Cardiac muscle cell (in vitro differentiated cells and primary cell): ENCODE data around the gene MYH16. TPM values are rescaled to one million over a fixed set of nuclear protein-coding genes. Genes with fewer than 3 reads are reported as not detected.
"Not testable (repeated sequence)": the region's sequence is repeated elsewhere in the genome, so short reads cannot be mapped to it uniquely, and the experiment has no call there.

ENCODE experiments used
- DNase-seq, 2 donors: peaks; one replicate each; pipeline versions ENCODE4 v3.0.0 to v3.0.0-alpha.2; 2010 to 2017; ENCODE audit warnings: low read depth in 1 of 2, low spot score in 1 of 2
- H3K27ac ChIP-seq: fragments of 200-600 bp; sonication (generic); 2 replicates; pipeline ENCODE4 v1.5.1; 2016
- H3K27me3 ChIP-seq: fragments of 200-600 bp; sonication (generic); 2 replicates; pipeline ENCODE4 v1.6.0; 2016; ENCODE audit warnings: control low read depth
- H3K36me3 ChIP-seq: fragments of 200-600 bp; sonication (generic); 2 replicates; pipeline ENCODE4 v1.5.1; 2016; ENCODE audit warnings: control low read depth
- H3K4me1 ChIP-seq: fragments of 200-600 bp; sonication (generic); 2 replicates; pipeline ENCODE4 v1.8.1; 2017; ENCODE audit warnings: low read depth, mild to moderate bottlenecking, mixed run types
- H3K4me3 ChIP-seq: fragments of 200-600 bp; sonication (generic); 2 replicates; pipeline ENCODE4 v1.5.1; 2016; ENCODE audit warnings: mild to moderate bottlenecking
- H3K9me3 ChIP-seq: fragments of 200-600 bp; sonication (generic); 2 replicates; pipeline ENCODE4 v1.5.1; 2017; ENCODE audit warnings: low read depth, mild to moderate bottlenecking, control low read depth
- polyA plus RNA-seq: library from polyadenylated mRNA; unstranded; fragments of >200 nt; fragmentation: Nextera tagmentation; extraction: Ambion mirVana; gene quantifications from 2 replicates; pipeline ENCODE4 v1.2.1, GENCODE V29; 2016
- total RNA-seq: library from RNA; depleted of rRNA; stranded (reverse); fragments of >200 nt; gene quantifications from 2 replicates; pipeline ENCODE4 v1.2.3, GENCODE V29; 2016
- TF ChIP-seq, protein P1 (sequence below): IDR thresholded peaks from 2 replicates; pipeline ENCODE4 v1.5.1; 2012; ENCODE audit warnings: low read depth, mild to moderate bottlenecking, low read length

The MYH16 gene
- total and polyA plus RNA-seq, 2 experiments from 2014 or later: 0.15 TPM; not detected in 1

DNA sequence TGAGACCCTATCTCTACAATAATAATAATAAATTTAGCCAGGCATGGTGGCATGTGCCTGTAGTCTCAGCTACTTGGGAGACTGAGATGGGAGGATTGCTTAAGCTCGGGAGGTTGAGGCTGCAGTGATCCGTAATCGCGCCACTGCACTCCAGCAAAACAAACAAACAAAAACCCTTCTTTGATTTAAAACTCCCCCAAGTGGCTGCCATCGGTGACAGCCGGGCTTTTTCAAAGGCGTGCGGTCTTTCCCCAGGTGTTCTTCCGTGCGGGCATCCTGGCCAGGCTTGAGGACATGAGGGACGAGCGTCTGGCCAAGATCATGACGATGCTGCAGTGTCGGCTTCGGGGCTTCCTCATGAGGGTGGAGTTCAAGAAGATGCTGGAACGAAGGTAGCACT lies 1.9 kb upstream of the MYH16 start:
- Histone ChIP-seq H3K27ac (no peak overlapping the region), H3K27me3 (no peaks in the 10 kb centered on the region), H3K4me3 (no peak overlapping the region), H3K9me3 (no peaks in the 10 kb centered on the region), H3K4me1 (no peaks in the 10 kb centered on the region), H3K36me3 (no peaks in the 10 kb centered on the region)
- no peak for DNase-seq
- TF ChIP-seq, protein P1, sequence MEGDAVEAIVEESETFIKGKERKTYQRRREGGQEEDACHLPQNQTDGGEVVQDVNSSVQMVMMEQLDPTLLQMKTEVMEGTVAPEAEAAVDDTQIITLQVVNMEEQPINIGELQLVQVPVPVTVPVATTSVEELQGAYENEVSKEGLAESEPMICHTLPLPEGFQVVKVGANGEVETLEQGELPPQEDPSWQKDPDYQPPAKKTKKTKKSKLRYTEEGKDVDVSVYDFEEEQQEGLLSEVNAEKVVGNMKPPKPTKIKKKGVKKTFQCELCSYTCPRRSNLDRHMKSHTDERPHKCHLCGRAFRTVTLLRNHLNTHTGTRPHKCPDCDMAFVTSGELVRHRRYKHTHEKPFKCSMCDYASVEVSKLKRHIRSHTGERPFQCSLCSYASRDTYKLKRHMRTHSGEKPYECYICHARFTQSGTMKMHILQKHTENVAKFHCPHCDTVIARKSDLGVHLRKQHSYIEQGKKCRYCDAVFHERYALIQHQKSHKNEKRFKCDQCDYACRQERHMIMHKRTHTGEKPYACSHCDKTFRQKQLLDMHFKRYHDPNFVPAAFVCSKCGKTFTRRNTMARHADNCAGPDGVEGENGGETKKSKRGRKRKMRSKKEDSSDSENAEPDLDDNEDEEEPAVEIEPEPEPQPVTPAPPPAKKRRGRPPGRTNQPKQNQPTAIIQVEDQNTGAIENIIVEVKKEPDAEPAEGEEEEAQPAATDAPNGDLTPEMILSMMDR: no peak

DNA sequence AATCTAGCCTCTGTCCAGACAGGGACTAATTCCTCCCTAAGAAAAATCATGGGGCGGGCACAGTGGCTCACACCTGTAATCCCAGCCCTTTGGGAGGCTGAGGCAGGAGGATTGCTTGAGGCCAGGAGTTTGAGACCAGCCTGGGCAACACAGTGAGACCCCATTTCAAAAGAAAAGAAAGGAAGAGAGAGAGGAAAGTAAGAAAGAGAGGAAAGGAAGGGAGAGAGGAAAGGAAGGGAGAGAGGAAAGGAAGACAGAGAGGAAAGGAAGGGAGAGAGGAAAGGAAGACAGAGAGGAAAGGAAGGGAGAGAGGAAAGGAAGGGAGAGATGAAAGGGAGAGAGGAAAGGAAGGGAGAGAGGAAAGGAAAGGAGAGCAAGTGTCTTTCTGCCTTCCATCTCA lies 922 bp downstream of the MYH16 start:
- H3K9me3 ChIP-seq, H3K27me3 ChIP-seq, H3K36me3 ChIP-seq, DNase-seq, H3K4me1 ChIP-seq, H3K27ac ChIP-seq, H3K4me3 ChIP-seq: not testable (repeated sequence)

DNA sequence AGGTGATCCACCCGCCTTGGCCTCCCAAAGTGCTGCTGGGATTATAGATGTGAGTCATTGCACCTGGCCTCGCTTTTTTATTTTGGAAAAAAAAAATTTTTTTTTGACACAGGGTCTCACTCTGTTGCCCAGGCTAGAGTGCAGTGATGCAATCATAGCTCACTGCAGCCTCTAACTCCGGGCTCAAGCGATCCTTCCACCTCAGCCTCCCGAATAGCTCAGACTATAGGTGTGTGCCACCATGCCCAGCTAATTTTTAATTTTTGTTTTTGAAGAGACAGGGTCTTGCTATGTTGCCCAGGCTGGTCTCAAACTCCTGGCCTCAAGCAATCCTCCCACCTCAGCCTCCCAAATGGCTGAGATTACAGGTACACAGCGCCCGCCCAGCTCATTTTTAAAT lies 2.3 kb downstream of the MYH16 start:
- not testable (repeated sequence) for DNase-seq, H3K9me3 ChIP-seq, H3K27ac ChIP-seq, H3K27me3 ChIP-seq, H3K4me3 ChIP-seq, H3K36me3 ChIP-seq, H3K4me1 ChIP-seq

DNA sequence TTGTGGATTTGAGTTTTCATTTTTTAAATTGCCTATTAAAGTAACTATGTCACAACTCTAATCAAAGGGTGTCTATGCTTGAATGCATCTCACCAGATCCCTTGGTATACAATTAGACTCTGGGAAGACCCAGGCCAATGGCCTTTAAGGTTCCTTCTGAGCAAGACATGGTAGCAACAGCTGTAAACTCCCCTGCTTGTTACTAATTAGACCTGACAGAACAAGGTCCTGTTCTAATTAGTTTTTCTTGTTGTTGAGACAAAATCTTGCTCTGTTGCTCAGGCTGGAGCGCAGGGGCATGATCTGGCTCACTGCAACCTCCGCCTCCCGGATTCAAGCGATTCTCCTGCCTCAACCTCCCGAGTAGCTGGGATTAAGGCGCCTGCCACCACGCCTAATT lies 2.9 kb downstream of the MYH16 start:
- no peaks in the 10 kb centered on the region for H3K4me1 ChIP-seq
- no peaks in the 10 kb centered on the region for H3K9me3 ChIP-seq
- TF ChIP-seq, protein P1: no peak

DNA sequence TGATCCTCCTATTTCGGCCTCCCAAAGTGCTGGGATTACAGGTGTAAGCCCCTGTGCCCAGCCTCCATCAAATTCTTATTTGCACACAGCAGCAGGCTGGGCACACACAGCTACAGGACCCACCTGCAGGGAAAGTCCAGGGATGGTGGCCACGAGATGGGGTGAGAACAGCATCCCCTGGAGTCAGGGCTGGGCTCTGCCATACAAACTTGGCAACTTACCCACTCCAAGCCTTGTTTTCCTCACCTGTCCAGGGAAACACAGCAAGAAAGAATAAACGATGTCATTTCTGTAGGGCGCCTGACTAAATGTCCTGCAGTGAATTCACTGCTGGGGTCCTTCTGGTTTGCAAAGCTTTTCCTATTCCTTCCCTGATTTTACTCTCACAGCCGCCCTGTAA lies 5.5 kb downstream of the MYH16 start:
- TF ChIP-seq, protein P1: no peak
- Histone ChIP-seq H3K4me1 (no peaks in the 10 kb centered on the region), H3K27me3 (no peaks in the 10 kb centered on the region), H3K36me3 (no peaks in the 10 kb centered on the region), H3K9me3 (no peaks in the 10 kb centered on the region), H3K4me3 (no peak overlapping the region), H3K27ac (no peak overlapping the region)
- no peak for DNase-seq

More for the DNA sequence above, 2.9 kb downstream of the MYH16 start:
- Histone ChIP-seq H3K27ac (no peak overlapping the region), H3K27me3 (no peaks in the 10 kb centered on the region), H3K36me3 (no peaks in the 10 kb centered on the region), H3K4me3 (no peak overlapping the region)
- no peak for DNase-seq

DNA sequence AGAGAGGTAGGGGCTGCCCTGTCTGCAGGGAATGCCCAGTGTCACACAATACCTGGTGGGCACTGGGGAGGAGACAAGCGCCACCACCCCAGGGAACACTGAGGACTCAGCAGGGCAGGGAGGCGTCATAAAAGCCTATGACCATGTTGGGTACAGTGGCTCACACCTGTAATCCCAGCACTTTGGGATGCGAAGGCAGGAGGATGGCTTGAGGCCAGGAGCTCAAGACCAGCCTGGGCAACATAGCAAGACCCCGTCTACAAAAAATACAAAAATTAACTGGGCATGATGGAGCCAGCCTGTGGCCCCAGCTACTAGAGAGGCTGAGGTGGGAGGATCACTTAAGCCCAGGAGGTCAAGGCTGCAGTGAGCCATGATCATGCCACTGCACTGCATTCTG lies 11.5 kb downstream of the MYH16 start:
- H3K4me3 ChIP-seq, H3K27me3 ChIP-seq, H3K27ac ChIP-seq, DNase-seq, H3K36me3 ChIP-seq, H3K4me1 ChIP-seq, H3K9me3 ChIP-seq: not testable (repeated sequence)

DNA sequence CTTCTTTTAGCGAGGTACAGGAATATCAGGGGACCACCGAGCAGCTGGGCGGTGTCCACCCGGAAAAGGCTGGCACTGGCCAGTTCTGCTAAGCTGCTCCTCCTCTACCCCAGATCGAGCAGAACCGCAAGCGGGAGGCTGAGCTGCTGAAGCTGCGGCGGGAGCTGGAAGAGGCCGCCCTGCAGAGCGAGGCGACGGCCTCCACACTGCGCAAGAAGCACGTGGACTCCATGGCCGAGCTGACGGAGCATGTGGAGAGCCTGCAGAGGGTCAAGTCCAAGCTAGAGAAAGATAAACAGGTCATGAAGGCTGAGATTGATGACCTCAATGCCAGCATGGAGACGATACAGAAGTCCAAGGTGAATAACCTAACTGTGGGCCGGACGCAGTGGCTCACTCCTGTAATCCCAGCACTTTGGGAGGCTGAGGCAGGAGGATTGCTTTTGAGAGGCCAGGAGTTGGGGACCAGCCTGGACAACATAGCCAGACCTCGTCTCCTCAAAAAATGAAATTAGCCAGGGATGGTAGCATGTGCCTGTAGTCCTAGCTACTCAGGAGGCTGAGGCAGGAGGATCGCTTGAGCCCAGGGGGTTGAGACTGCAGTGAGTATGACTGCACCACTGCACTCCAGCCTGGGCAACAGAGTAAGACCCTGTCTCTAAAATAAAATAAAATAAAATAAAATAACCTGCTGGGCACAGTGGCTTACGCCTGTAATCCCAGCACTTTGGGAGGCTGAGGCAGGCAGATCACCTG lies 15.3 kb downstream of the MYH16 start:
- no peaks in the 10 kb centered on the region for H3K9me3 ChIP-seq
- no peak overlapping the region for H3K4me3 ChIP-seq
- no peaks in the 10 kb centered on the region for H3K4me1 ChIP-seq
- H3K27ac ChIP-seq: no peak overlapping the region
- no peaks in the 10 kb centered on the region for H3K36me3 ChIP-seq
- no peak for DNase-seq
- no peaks in the 10 kb centered on the region for H3K27me3 ChIP-seq
- TF ChIP-seq, protein P1: no peak
